Loucy (cell line): Measurements from ENCODE around the gene SCIN.

Experiments used
- H2AFZ ChIP-seq: fragments of 200-600 bp; sonication (generic); 2 replicates; pipeline ENCODE4 v1.6.0; 2016; ENCODE audit warnings: antibody characterized with exemption, mild to moderate bottlenecking, low read length, moderate library complexity
- H3F3A ChIP-seq: fragments of 200-600 bp; 2 replicates; pipeline ENCODE4 v1.6.0; 2016; ENCODE audit warnings: antibody characterized with exemption, low read depth, mild to moderate bottlenecking
- H3K27me3 ChIP-seq: fragments of 200-600 bp; sonication (generic); 2 replicates; pipeline ENCODE4 v1.6.1; 2014; ENCODE audit warnings: low read length, mild to moderate bottlenecking; ENCODE audit not compliant: insufficient read depth, poor library complexity, severe bottlenecking
- H3K36me3 ChIP-seq: fragments of 200-600 bp; sonication (generic); 2 replicates; pipeline ENCODE4 v1.6.1; 2016; ENCODE audit warnings: low read length; ENCODE audit not compliant: insufficient read depth
- H3K4me1 ChIP-seq: fragments of 200-600 bp; sonication (generic); 2 replicates; pipeline ENCODE4 v1.5.1; 2014; ENCODE audit warnings: low read length, mild to moderate bottlenecking; ENCODE audit not compliant: insufficient read depth, poor library complexity, severe bottlenecking
- H3K4me2 ChIP-seq: fragments of 200-600 bp; sonication (generic); 2 replicates; pipeline ENCODE4 v1.6.0; 2014; ENCODE audit warnings: antibody characterized with exemption, low read length, low read depth, mild to moderate bottlenecking; ENCODE audit not compliant: poor library complexity, severe bottlenecking
- H3K4me3 ChIP-seq: fragments of 200-600 bp; sonication (generic); 2 replicates; pipeline ENCODE4 v1.5.1; 2014; ENCODE audit warnings: low read length, mild to moderate bottlenecking, mixed read lengths; ENCODE audit not compliant: poor library complexity, severe bottlenecking
- H3K79me2 ChIP-seq: fragments of 200-600 bp; sonication (generic); 2 replicates; pipeline ENCODE4 v1.6.1; 2014; ENCODE audit warnings: low read length; ENCODE audit not compliant: insufficient read depth
- H3K9ac ChIP-seq: fragments of 200-600 bp; sonication (generic); 2 replicates; pipeline ENCODE4 v1.6.0; 2014; ENCODE audit warnings: mild to moderate bottlenecking, low read depth, low read length, moderate library complexity; ENCODE audit not compliant: poor library complexity, severe bottlenecking
- H3K9me2 ChIP-seq: fragments of 200-600 bp; sonication (generic); replicated peaks from 2 replicates; pipeline ENCODE4 v1.6.1; 2016; ENCODE audit warnings: low read depth, low read length, mixed read lengths
- H3K9me3 ChIP-seq: fragments of 200-600 bp; sonication (generic); 2 replicates; pipeline ENCODE4 v1.6.1; 2014; ENCODE audit warnings: mild to moderate bottlenecking, antibody characterized with exemption, low read length, low read depth; ENCODE audit not compliant: insufficient read depth
- H4K20me1 ChIP-seq: fragments of 200-600 bp; sonication (generic); 2 replicates; pipeline ENCODE4 v1.6.0; 2014; ENCODE audit warnings: antibody characterized with exemption, low read length, mild to moderate bottlenecking; ENCODE audit not compliant: insufficient read depth, poor library complexity, severe bottlenecking
- CTCF ChIP-seq: fragments of 200-600 bp; sonication (generic); conservative IDR thresholded peaks from 2 replicates; pipeline ENCODE4 v1.5.1; 2014; ENCODE audit warnings: mild to moderate bottlenecking, antibody characterized with exemption, low read length
- EZH2phosphoT487 ChIP-seq: fragments of 200-600 bp; IDR thresholded peaks from 2 replicates; pipeline ENCODE4 v1.6.1; 2018; ENCODE audit warnings: antibody characterized with exemption, mild to moderate bottlenecking, moderate library complexity, borderline replicate concordance

The SCIN gene

GRCh38 chr7:12578930-12579640 lies 8.6 kb downstream of the SCIN start:
- no peaks in the 10 kb centered on the region for H3K9me2 ChIP-seq
- H4K20me1 ChIP-seq, result no peaks in the 10 kb centered on the region
- H3K4me3 ChIP-seq, result no peak overlapping the region
- no peaks in the 10 kb centered on the region for H3K9me3 ChIP-seq
- H3K27me3 ChIP-seq, result no peaks in the 10 kb centered on the region
- no peaks in the 10 kb centered on the region for H3F3A ChIP-seq
- TF ChIP-seq EZH2phosphoT487 (no peak), CTCF (no peak)
- H3K4me2 ChIP-seq, result no peak overlapping the region
- no peak overlapping the region for H3K9ac ChIP-seq
- H3K4me1 ChIP-seq, result no peaks in the 10 kb centered on the region
- H3K36me3 ChIP-seq, result no peaks in the 10 kb centered on the region
- H2AFZ ChIP-seq, result no peak overlapping the region
- H3K79me2 ChIP-seq, result no peaks in the 10 kb centered on the region

- Histone ChIP-seq H3K36me3 (no peaks in the 10 kb centered on the region), H3K4me1 (no peaks in the 10 kb centered on the region), H3K79me2 (no peaks in the 10 kb centered on the region), H3K9me3 (no peaks in the 10 kb centered on the region), H3K9me2 (no peaks in the 10 kb centered on the region), H3K27me3 (no peaks in the 10 kb centered on the region), H3K4me3 (no peak overlapping the region), H3K4me2 (no peak overlapping the region), H3K9ac (no peak overlapping the region), H3F3A (no peaks in the 10 kb centered on the region), H2AFZ (no peak overlapping the region), H4K20me1 (no peaks in the 10 kb centered on the region)
- TF ChIP-seq CTCF (no peak), EZH2phosphoT487 (no peak)
Measured at GRCh38 chr7:12581897-12582296, 11.4 kb downstream of the SCIN start.

GRCh38 chr7:12582362-12582761 lies 11.8 kb downstream of the SCIN start:
- no peaks in the 10 kb centered on the region for H3K4me1 ChIP-seq

More at GRCh38 chr7:12582362-12582761, 11.8 kb downstream of the SCIN start:
- no peaks in the 10 kb centered on the region for H3K9me3 ChIP-seq
- no peak overlapping the region for H2AFZ ChIP-seq
- no peaks in the 10 kb centered on the region for H3K79me2 ChIP-seq
- no peak overlapping the region for H3K4me3 ChIP-seq
- no peaks in the 10 kb centered on the region for H3F3A ChIP-seq
- H4K20me1 ChIP-seq, result no peaks in the 10 kb centered on the region
- H3K27me3 ChIP-seq, result no peaks in the 10 kb centered on the region
- no peaks in the 10 kb centered on the region for H3K9me2 ChIP-seq
- TF ChIP-seq CTCF (no peak), EZH2phosphoT487 (no peak)
- H3K4me2 ChIP-seq, result no peak overlapping the region
- no peaks in the 10 kb centered on the region for H3K36me3 ChIP-seq
- no peak overlapping the region for H3K9ac ChIP-seq
